Brain pericyte (primary cell): ENCODE results near the gene ZEB2.

Source experiments
- DNase-seq: peaks from one replicate; pipeline ENCODE4 v3.0.0-alpha.2; 2012; ENCODE audit warnings: low read depth, low spot score

ZEB2 gene

GRCh38 chr2:144426355-144426754, 93.6 kb downstream of the ZEB2 start:
- no peak for DNase-seq

GRCh38 chr2:144424559-144425240, 95.2 kb downstream of the ZEB2 start:
- DNase-seq = no peak

- DNase-seq = no peak
Observed at GRCh38 chr2:144421606-144422510, 98.1 kb downstream of the ZEB2 start.

GRCh38 chr2:144419218-144419617, 100.7 kb downstream of the ZEB2 start:
- no peak for DNase-seq

GRCh38 chr2:144415386-144415785, 104.5 kb downstream of the ZEB2 start:
- DNase-seq = no peak

GRCh38 chr2:144414324-144414845, 105.5 kb downstream of the ZEB2 start:
- peak; percentile 40 for DNase-seq

- no peak for DNase-seq
Observed at GRCh38 chr2:144412709-144413108, 107.2 kb downstream of the ZEB2 start.

- no peak for DNase-seq
Observed at GRCh38 chr2:144411473-144411872, 108.4 kb downstream of the ZEB2 start.

GRCh38 chr2:144409241-144409640, 110.7 kb downstream of the ZEB2 start:
- no peak for DNase-seq

GRCh38 chr2:144407262-144407661, 112.7 kb downstream of the ZEB2 start:
- no peak for DNase-seq

- DNase-seq = no peak
Observed at GRCh38 chr2:144405982-144406788, 113.7 kb downstream of the ZEB2 start.

- no peak for DNase-seq
Observed at GRCh38 chr2:144405321-144405720, 114.6 kb downstream of the ZEB2 start.

GRCh38 chr2:144404586-144405314, 115.2 kb downstream of the ZEB2 start:
- no peak for DNase-seq

- no peak for DNase-seq
Observed at GRCh38 chr2:144403933-144404332, 116.0 kb downstream of the ZEB2 start.

GRCh38 chr2:144402251-144402650, 117.7 kb downstream of the ZEB2 start:
- DNase-seq = no peak

GRCh38 chr2:144401036-144401435, 118.9 kb downstream of the ZEB2 start:
- no peak for DNase-seq

- DNase-seq = no peak
Observed at GRCh38 chr2:144396318-144396717, 123.6 kb downstream of the ZEB2 start.

GRCh38 chr2:144390424-144391020, 129.4 kb downstream of the ZEB2 start:
- DNase-seq = no peak

GRCh38 chr2:144389930-144390311, 130.0 kb downstream of the ZEB2 start:
- no peak for DNase-seq

GRCh38 chr2:144389151-144389929, 130.6 kb downstream of the ZEB2 start:
- DNase-seq = no peak
